NCI-H2107 treated with DMSO at 0.1 percent for 48 hours (cell line): Measurements from ENCODE around the gene SP100.
"Not testable (repeated sequence)": the region's sequence is repeated elsewhere in the genome, so short reads cannot be mapped to it uniquely, and the experiment has no call there.

Experiments
- DNase-seq: peaks from one replicate; lab custom pipeline; 2025; ENCODE audit not compliant: unreplicated experiment; lab: John Stamatoyannopoulos, UW

Gene SP100

GRCh38 chr2:230457073-230457768 is 41.2 kb downstream of the SP100 start:
- no peak for DNase-seq

GRCh38 chr2:230457793-230458192 is 41.8 kb downstream of the SP100 start:
- DNase-seq, result no peak

GRCh38 chr2:230459216-230459615 is 43.2 kb downstream of the SP100 start:
- DNase-seq, result no peak

- no peak for DNase-seq
These were observed 55.1 kb downstream of the SP100 start for GRCh38 chr2:230471074-230471473.

GRCh38 chr2:230472621-230473018 is 56.6 kb downstream of the SP100 start:
- DNase-seq, result no peak

- no peak for DNase-seq
These were observed 57.4 kb downstream of the SP100 start for GRCh38 chr2:230473378-230473777.

- no peak for DNase-seq
These were observed 59.1 kb downstream of the SP100 start for GRCh38 chr2:230475143-230475542.

GRCh38 chr2:230485801-230486341 is 69.9 kb downstream of the SP100 start:
- DNase-seq, result no peak

- not testable (repeated sequence) for DNase-seq
These were observed 75.2 kb downstream of the SP100 start for GRCh38 chr2:230491219-230491618.

GRCh38 chr2:230492107-230492506 is 76.1 kb downstream of the SP100 start:
- no peak for DNase-seq

- no peak for DNase-seq
These were observed 79.0 kb downstream of the SP100 start for GRCh38 chr2:230494980-230495379.

GRCh38 chr2:230496891-230497290 is 80.9 kb downstream of the SP100 start:
- no peak for DNase-seq

GRCh38 chr2:230498506-230499107 is 82.6 kb downstream of the SP100 start:
- no peak for DNase-seq

- DNase-seq, result no peak
These were observed 86.6 kb downstream of the SP100 start for GRCh38 chr2:230502593-230502992.

GRCh38 chr2:230503798-230504197 is 87.8 kb downstream of the SP100 start:
- no peak for DNase-seq

- DNase-seq, result no peak
These were observed 89.2 kb downstream of the SP100 start for GRCh38 chr2:230505162-230505561.

GRCh38 chr2:230512955-230513748 is 97.2 kb downstream of the SP100 start:
- DNase-seq, result no peak

GRCh38 chr2:230520061-230520874 is 104.3 kb downstream of the SP100 start:
- no peak for DNase-seq

- no peak for DNase-seq
These were observed 104.8 kb downstream of the SP100 start for GRCh38 chr2:230520875-230521155.

GRCh38 chr2:230521386-230521785 is 105.4 kb downstream of the SP100 start:
- DNase-seq, result no peak

- DNase-seq, result no peak
These were observed 109.7 kb downstream of the SP100 start for GRCh38 chr2:230525682-230526081.
